Activated CD4-positive, alpha-beta T cell treated with anti-CD3 and anti-CD28 coated beads, Interleukin-2, amount 10 ng/mL, durations not matched to agents 7 days and 5 days (primary cell): ENCODE results near the gene SRPRA. TPM values are rescaled to one million over a fixed set of nuclear protein-coding genes. Genes with fewer than 3 reads are reported as not detected.

ENCODE experiments used
- CTCF ChIA-PET: fragments of 350-600 bp; sonication (Branson Sonifier 250); formaldehyde crosslinking; loops from one replicate; lab custom pipeline; 2021; ENCODE audit warnings: antibody characterized with exemption; lab: Charles Lee
- POLR2A ChIA-PET: fragments of 350-600 bp; sonication (Branson Sonifier 250); formaldehyde crosslinking; loops from one replicate; lab custom pipeline; 2021; ENCODE audit warnings: antibody characterized with exemption; lab: Charles Lee
- DNase-seq: peaks from one replicate; pipeline ENCODE4 v3.0.0-alpha.2; 2020
- H3K27ac Mint-ChIP-seq: one replicate; pipeline ENCODE4 v1.8.0; 2021; ENCODE audit warnings: mild to moderate bottlenecking, moderate library complexity, mixed read lengths
- H3K27me3 Mint-ChIP-seq: one replicate; pipeline ENCODE4 v1.8.0; 2021; ENCODE audit warnings: mixed read lengths
- H3K36me3 Mint-ChIP-seq: one replicate; pipeline ENCODE4 v1.8.0; 2021; ENCODE audit warnings: low read depth, mixed read lengths
- H3K4me1 Mint-ChIP-seq: one replicate; pipeline ENCODE4 v1.8.0; 2021; ENCODE audit warnings: mixed read lengths
- H3K4me3 Mint-ChIP-seq: one replicate; pipeline ENCODE4 v1.8.0; 2021; ENCODE audit warnings: mild to moderate bottlenecking, moderate library complexity, mixed read lengths
- H3K9me3 Mint-ChIP-seq: one replicate; pipeline ENCODE4 v1.8.0; 2021; ENCODE audit warnings: mixed read lengths
- total RNA-seq, 2 experiments: library from RNA; stranded (reverse); gene quantifications; one replicate each; pipeline ENCODE4 v1.2.3, GENCODE V29; 2021

The SRPRA gene
- total RNA-seq, 2 experiments from 2014 or later = 107 to 110 TPM

DNA sequence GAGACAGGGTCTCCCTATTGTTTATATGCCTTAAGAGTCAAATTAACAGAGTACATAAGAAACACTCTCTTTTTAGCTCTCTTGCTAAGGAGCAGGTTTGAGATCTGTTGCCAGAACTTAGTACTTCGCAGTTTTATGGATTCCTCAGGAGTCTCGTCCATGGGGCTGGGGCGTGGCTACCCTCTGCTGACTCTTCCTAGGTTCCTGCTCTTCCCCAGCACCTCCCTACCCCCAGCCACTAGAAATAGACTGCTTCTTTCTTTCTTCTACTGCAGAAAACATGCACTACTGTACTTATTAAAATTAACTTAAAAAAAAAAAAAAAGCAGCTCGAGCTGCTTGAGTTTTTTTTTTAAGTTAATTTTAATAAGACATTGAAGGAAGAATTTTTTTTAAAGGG is 49.1 kb downstream of the SRPRA start:
- POLR2A ChIA-PET = no interaction called here
- CTCF ChIA-PET = interaction anchor here (0.5 to 0.8 kb wide), 2 partner anchors 49 to 87 kb away, joined by 3 read pairs; partner anchors contain the start of genes FOXRED1 and SRPRA
- H3K27me3 Mint-ChIP-seq = no peaks in the 10 kb centered on the region

DNA sequence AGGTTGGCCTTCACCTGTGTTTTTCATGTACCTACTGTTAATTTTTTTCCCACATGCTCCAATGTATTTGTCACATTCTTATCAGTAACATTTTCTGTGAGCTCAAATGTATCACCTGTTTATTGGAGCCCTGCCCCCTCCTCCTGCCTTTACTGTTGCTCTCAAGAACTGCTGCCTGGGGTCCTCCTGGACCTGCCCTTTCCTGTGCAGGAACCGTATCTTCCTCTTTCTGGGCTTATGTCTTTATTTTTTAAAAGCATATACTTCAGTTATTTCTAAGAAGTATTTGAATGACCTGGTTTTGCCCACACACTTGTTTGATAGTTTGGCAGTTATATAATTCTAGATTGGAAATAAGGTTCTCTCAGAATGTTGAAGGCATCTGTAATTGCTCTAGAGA is 51.2 kb downstream of the SRPRA start:
- H3K27me3 Mint-ChIP-seq = peaks cover 3% of the 10 kb centered on the region
- ChIA-PET POLR2A (no interaction called here), CTCF (no interaction called here)
- no peaks in the 10 kb centered on the region for H3K9me3 Mint-ChIP-seq
- no peak for DNase-seq
- H3K4me3 Mint-ChIP-seq = no peak overlapping the region
- H3K36me3 Mint-ChIP-seq = no peaks in the 10 kb centered on the region
- no peak overlapping the region for H3K27ac Mint-ChIP-seq
- H3K4me1 Mint-ChIP-seq = peaks cover 22% of the 10 kb centered on the region

More for the DNA sequence above, 49.1 kb downstream of the SRPRA start:
- no peaks in the 10 kb centered on the region for H3K9me3 Mint-ChIP-seq
- no peaks in the 10 kb centered on the region for H3K36me3 Mint-ChIP-seq
- H3K4me3 Mint-ChIP-seq = no peak overlapping the region
- H3K4me1 Mint-ChIP-seq = peaks cover 15% of the 10 kb centered on the region
- H3K27ac Mint-ChIP-seq = no peak overlapping the region
- no peak for DNase-seq

DNA sequence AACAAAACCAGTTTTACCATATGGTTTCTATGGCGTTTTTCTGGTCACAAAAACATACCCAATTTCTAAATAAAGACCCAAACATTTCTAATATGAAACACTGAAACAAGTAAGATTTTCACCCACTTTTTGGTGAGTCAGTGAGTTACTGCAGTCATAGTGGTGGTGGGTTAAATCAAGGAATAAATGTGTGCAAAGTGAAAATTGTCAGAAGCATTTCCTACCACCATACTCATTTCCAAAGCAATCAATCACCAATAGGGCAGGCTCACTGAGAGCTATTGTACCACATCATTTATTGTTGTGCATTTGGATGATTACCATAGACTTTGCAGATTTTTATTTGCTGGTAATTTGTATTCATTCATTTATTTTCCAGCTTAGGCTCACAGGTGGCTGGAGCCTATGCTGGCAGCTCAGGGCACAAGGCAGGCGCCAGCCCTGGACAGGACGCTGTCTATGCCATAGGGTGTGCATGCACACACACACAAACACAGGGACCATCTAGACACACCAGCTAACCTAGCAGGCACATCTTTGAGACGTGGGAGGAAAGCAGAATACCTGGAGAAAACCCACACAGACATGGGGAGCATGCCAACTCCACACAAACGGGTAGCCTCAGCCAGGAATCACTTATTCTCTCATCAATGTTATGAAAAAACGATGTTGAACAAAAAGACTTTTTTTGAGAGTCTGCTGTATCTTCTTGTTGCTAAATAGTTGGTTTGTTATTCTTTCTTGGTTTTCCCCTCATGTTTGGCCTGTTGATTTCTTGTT is 52.0 kb downstream of the SRPRA start:
- POLR2A ChIA-PET = no interaction called here
- Mint-ChIP-seq H3K27me3 (peaks cover 3% of the 10 kb centered on the region), H3K27ac (no peak overlapping the region), H3K4me3 (no peak overlapping the region), H3K9me3 (no peaks in the 10 kb centered on the region), H3K4me1 (peaks cover 27% of the 10 kb centered on the region), H3K36me3 (no peaks in the 10 kb centered on the region)
- DNase-seq = no peak
- CTCF ChIA-PET = interaction anchor here (1.6 kb wide), 1 partner anchor 12 kb away, joined by 4 read pairs; no protein-coding TSS in a partner anchor

DNA sequence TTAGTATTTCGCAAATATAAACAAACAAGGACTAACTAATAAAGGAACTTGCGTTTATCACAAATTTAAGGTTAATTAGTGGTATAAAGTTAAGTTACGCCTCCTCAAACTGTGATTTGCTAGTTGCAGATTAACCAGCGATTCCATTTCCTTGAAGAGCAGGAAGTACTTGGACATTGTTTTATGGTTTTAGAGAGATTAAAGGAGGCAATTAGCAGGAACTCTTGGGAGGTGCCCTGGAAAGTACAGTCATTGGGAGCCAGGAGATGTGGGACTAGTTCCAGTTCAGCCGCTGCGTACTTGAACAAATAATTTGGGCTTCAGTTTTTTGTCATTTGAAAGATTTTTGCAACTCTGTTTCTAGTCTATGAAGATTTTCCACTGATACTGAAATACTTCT is 53.9 kb downstream of the SRPRA start:
- no peaks in the 10 kb centered on the region for H3K9me3 Mint-ChIP-seq
- H3K4me1 Mint-ChIP-seq = peaks cover 38% of the 10 kb centered on the region
- peaks cover 9% of the 10 kb centered on the region for H3K36me3 Mint-ChIP-seq
- ChIA-PET CTCF (no interaction called here), POLR2A (no interaction called here)
- no peak for DNase-seq
- no peak overlapping the region for H3K27ac Mint-ChIP-seq
- no peak overlapping the region for H3K4me3 Mint-ChIP-seq
- peaks cover 3% of the 10 kb centered on the region for H3K27me3 Mint-ChIP-seq

GRCh38 chr11:126214441-126214840 is 54.3 kb downstream of the SRPRA start:
- H3K4me3 Mint-ChIP-seq = no peak overlapping the region
- H3K4me1 Mint-ChIP-seq = peaks cover 41% of the 10 kb centered on the region
- peaks cover 3% of the 10 kb centered on the region for H3K27me3 Mint-ChIP-seq
- H3K36me3 Mint-ChIP-seq = peaks cover 11% of the 10 kb centered on the region
- ChIA-PET POLR2A (no interaction called here), CTCF (no interaction called here)
- H3K27ac Mint-ChIP-seq = no peak overlapping the region
- no peak for DNase-seq
- no peaks in the 10 kb centered on the region for H3K9me3 Mint-ChIP-seq

Other genes starting within 250 kb of the SRPRA start
- gene CDON, start 206.0 kb downstream of the SRPRA start, total RNA-seq = 1 to 10 TPM; 2.6 to 3.4 TPM
- 10 to 100 TPM; 30.7 to 32.5 TPM for gene RPUSD4, start 57.2 kb downstream of the SRPRA start, total RNA-seq
- gene FAM118B, start 57.1 kb downstream of the SRPRA start, total RNA-seq = 10 to 100 TPM in 1 of 2 experiments, 1 to 10 TPM in 1; 9.4 to 11.9 TPM
- gene FOXRED1, start 259 bp upstream of the SRPRA start, total RNA-seq = 10 to 100 TPM; 34.8 to 43.4 TPM
- 10 to 100 TPM; 13.5 to 14.0 TPM for gene TIRAP, start 14.2 kb upstream of the SRPRA start, total RNA-seq
- gene DCPS, start 35.2 kb upstream of the SRPRA start, total RNA-seq = 10 to 100 TPM; 33.1 to 33.5 TPM
- 1 to 10 TPM; 7.5 to 7.6 TPM for gene ST3GAL4, start 86.8 kb upstream of the SRPRA start, total RNA-seq